WTC11 (cell line): ENCODE measurements around the gene SNPH.

Source experiments
- CREM ChIP-seq: sonication (generic); formaldehyde crosslinking; IDR thresholded peaks from 2 replicates; pipeline ENCODE4 v1.8.1; 2022; ENCODE audit warnings: mild to moderate bottlenecking, missing genetic modification reagents, moderate library complexity
- CTCF ChIP-seq: fragments of 200-600 bp; IDR thresholded peaks from 2 replicates; pipeline ENCODE4 v1.8.0; 2022; ENCODE audit warnings: antibody characterized with exemption
- E2F4 ChIP-seq: sonication (generic); formaldehyde crosslinking; IDR thresholded peaks from 2 replicates; pipeline ENCODE4 v1.8.1; 2022; ENCODE audit warnings: low read depth, mild to moderate bottlenecking, moderate library complexity, missing genetic modification reagents, borderline replicate concordance
- FOXJ3 ChIP-seq: sonication (generic); formaldehyde crosslinking; IDR thresholded peaks from 2 replicates; pipeline ENCODE4 v1.9.0; 2021; ENCODE audit warnings: missing genetic modification reagents, mild to moderate bottlenecking, borderline replicate concordance
- NFATC4 ChIP-seq: fragments of 250-450 bp; sonication (Bioruptor Pico); IDR thresholded peaks from 2 replicates; pipeline ENCODE4 v1.9.0; 2021; ENCODE audit warnings: mild to moderate bottlenecking
- SMAD3 ChIP-seq: sonication (generic); formaldehyde crosslinking; IDR thresholded peaks from 2 replicates; pipeline ENCODE4 v1.8.0; 2022; ENCODE audit warnings: missing genetic modification reagents, mild to moderate bottlenecking, borderline replicate concordance
- TEAD4 ChIP-seq: sonication (generic); formaldehyde crosslinking; IDR thresholded peaks from 2 replicates; pipeline ENCODE4 v1.8.0; 2022; ENCODE audit warnings: mild to moderate bottlenecking, missing genetic modification reagents

GRCh38 chr20:1337441-1337840 lies 71.3 kb downstream of the SNPH start:
- no peak for TF ChIP-seq CTCF
- TF ChIP-seq E2F4: no peak
- TF ChIP-seq FOXJ3 (CRISPR knock-in tag): no peak
- TF ChIP-seq SMAD3 (CRISPR knock-in tag): no peak
- no peak for TF ChIP-seq TEAD4
- no peak for TF ChIP-seq CREM
- no peak for TF ChIP-seq NFATC4 (CRISPR knock-in tag)
